22Rv1 (cell line): ENCODE data around the gene NT5C3B.

Source experiments
- H3K27ac ChIP-seq: fragments of 450-650 bp; 2 replicates; pipeline ENCODE4 v1.5.1; 2017
- ZFX ChIP-seq: fragments of 450-650 bp; IDR thresholded peaks from 2 replicates; pipeline ENCODE4 v1.6.1; 2017; ENCODE audit warnings: antibody characterized with exemption, borderline replicate concordance
- TF ChIP-seq, protein P1 (sequence below): fragments of 450-650 bp; IDR thresholded peaks from 2 replicates; pipeline ENCODE4 v1.5.1; 2017; ENCODE audit warnings: mild to moderate bottlenecking

Gene NT5C3B

GRCh38 chr17:41785091-41785858 is 50.8 kb downstream of the NT5C3B start:
- H3K27ac ChIP-seq: peak overlapping the region; percentile 81
- no peak for TF ChIP-seq ZFX

- no peak for TF ChIP-seq ZFX
- TF ChIP-seq, protein P1, sequence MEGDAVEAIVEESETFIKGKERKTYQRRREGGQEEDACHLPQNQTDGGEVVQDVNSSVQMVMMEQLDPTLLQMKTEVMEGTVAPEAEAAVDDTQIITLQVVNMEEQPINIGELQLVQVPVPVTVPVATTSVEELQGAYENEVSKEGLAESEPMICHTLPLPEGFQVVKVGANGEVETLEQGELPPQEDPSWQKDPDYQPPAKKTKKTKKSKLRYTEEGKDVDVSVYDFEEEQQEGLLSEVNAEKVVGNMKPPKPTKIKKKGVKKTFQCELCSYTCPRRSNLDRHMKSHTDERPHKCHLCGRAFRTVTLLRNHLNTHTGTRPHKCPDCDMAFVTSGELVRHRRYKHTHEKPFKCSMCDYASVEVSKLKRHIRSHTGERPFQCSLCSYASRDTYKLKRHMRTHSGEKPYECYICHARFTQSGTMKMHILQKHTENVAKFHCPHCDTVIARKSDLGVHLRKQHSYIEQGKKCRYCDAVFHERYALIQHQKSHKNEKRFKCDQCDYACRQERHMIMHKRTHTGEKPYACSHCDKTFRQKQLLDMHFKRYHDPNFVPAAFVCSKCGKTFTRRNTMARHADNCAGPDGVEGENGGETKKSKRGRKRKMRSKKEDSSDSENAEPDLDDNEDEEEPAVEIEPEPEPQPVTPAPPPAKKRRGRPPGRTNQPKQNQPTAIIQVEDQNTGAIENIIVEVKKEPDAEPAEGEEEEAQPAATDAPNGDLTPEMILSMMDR: no peak
- peak overlapping the region; percentile 81 for H3K27ac ChIP-seq
Measured at GRCh38 chr17:41784207-41784744, 51.8 kb downstream of the NT5C3B start.

GRCh38 chr17:41782142-41782541 is 53.9 kb downstream of the NT5C3B start:
- H3K27ac ChIP-seq: no peak overlapping the region
- TF ChIP-seq, protein P1: no peak
- no peak for TF ChIP-seq ZFX

- TF ChIP-seq, protein P1: no peak
- TF ChIP-seq ZFX: no peak
- no peak overlapping the region for H3K27ac ChIP-seq
Measured at GRCh38 chr17:41781404-41782110, 54.5 kb downstream of the NT5C3B start.

DNA sequence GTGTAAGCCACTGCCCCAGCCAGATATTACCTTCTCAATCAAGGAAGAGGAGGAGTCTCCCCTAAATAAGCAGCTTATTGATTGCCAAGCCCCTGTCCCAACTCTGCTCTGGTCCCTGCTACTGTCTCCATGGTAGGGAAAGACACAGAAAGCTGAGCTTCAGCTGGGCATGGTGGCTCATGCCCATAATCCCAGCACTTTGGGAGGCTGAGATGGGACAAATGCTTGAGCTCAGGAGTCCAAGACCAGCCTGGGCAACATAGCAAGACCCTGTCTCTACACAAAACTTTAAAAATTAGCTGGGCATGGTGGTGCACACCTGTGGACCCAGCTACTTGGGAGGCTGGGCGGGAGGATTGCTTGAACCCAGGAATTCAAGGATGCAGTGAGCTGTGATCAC is 56.1 kb downstream of the NT5C3B start:
- H3K27ac ChIP-seq: peak overlapping the region; percentile 82
- TF ChIP-seq ZFX: no peak
- TF ChIP-seq, protein P1: no peak

DNA sequence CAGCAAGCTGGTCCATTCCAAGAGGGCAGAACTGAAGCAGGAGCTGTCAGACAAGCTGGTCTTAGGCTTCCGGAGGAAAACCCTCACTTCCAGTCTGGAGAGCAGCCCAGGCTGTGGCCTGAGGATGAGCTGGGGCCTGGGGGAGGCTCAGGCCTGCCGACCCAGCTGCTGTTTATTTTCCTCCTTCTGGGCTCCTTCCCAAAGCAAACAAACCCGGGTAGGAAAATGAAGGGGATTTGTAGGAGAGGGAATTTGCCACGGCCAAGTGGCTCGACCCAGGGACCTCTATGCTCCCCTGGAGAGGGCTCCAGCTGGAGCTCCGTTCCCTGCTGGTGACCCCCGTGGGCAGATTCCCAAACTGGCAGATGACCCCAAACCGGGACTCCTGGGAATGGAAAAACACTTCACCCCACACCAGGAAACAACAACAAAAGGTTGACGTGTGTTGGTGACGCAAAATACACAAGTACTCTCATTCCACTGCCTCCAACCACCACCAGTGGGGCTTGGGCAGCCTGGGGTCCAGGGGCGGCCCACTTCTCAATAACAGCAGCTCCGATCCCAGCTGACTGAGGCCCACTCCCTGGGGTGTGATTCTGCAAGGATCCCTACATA is 58.4 kb downstream of the NT5C3B start:
- H3K27ac ChIP-seq: peak overlapping the region; percentile 82

GRCh38 chr17:41777157-41777573 is 58.9 kb downstream of the NT5C3B start:
- H3K27ac ChIP-seq: peak overlapping the region; percentile 82

More for the DNA sequence above, 58.4 kb downstream of the NT5C3B start:
- TF ChIP-seq, protein P1: no peak
- TF ChIP-seq ZFX: no peak

DNA sequence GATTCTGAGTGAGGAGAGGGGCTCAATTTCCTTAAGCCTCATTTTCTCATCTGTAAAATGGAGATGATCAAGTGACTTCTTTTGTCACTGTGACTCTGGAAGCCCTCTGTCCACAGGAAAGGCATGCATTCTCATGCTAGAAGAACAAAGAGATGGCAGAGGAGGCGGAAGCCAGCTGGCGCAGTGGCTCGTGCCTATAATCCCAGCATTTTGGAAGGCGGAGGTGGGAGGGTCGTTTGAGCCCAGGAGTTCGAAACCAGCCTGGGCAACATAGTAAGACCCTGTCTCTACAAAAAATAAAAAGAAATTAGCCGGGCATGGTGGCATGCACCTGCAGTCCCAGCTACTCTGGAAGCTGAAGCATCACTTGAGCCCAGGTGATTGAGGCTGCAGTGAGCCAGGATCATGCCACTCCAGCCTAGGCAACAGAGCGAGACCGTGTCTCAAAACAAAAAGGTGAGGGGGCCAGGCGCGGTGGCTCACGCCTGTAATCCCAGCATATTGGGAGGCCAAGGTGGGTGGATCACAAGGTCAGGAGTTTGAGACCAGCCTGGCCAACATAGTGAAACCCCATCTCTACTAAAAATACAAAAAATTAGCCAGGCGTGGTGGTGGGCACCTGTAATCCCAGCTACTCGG is 59.7 kb downstream of the NT5C3B start:
- H3K27ac ChIP-seq: peak overlapping the region; percentile 82

More at GRCh38 chr17:41777157-41777573, 58.9 kb downstream of the NT5C3B start:
- TF ChIP-seq, protein P1: no peak
- TF ChIP-seq ZFX: no peak
